ENCODE measurements around the gene ZNF562.
"Not testable (repeated sequence)": the region's sequence is repeated elsewhere in the genome, so short reads cannot be mapped to it uniquely, and the experiment has no call there.

Gene ZNF562

DNA sequence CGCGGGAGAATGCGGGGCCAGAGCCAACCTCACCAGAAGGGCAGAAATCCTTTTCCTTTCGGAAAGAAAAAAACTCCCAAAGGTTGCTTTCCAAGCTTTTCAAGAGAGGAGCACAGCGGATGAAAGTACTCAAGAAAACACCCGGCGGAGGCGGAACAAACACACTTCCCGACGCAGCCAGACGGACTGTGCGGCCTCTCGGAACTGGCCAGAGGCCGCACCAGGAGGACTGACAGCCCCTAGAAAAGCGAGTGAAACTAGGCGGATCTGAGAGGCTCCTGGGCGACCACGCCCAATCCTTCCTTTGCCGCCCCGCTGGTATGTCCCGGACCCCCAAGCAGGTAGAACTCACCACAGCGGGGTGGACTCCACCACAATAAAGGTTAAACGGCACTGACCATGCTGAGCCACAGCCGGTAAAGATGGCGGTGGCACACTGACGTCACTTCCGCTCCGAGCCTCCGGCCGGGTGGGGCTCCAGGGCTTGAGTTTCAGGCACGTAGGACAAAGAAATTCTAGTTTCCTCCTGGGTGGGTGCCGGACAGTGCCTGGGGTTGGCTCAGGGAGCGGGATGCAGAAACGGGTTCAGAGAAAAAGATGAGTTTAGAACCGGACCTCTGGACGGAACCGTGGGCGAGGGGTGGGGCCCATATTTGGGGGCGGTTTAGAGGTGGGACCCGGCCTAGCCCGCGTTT, at the start of gene ZNF562:
ZNF562 (minus strand) TSS at position 438 of the 695 bp plus-strand sequence. CDS start 14,356 bp downstream, outside the sequence.
- DNase-seq: peak; percentile 54 to 92 (median 81)

- DNase-seq: no peak
These were observed 49.3 kb upstream of the ZNF562 start for GRCh38 chr19:9724157-9724556.

GRCh38 chr19:9721861-9722260, 47.0 kb upstream of the ZNF562 start:
- DNase-seq: peak in 1 of 58 donors; percentile 12

DNA sequence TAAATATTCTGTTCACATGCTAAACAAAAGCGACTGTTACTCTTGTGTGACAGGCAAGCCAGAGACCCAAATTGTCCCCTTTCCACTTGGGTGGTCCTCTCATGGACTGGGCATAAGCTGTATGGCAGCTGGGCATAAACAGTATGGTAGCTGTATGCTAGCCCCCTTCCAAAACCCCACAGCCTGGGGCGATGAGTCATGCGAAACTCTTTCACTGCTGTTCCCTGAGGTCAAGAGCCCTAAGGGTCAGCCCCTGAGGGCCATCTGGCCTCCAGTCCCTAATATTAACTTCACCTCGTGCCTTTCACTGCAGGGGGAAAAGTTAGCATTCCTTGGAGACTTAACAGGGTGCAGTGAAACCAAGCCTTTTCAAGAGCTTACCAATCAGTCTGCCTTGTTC, 45.6 kb upstream of the ZNF562 start:
- DNase-seq: no peak

- DNase-seq: no peak
These were observed 36.9 kb upstream of the ZNF562 start for GRCh38 chr19:9711815-9712214.

DNA sequence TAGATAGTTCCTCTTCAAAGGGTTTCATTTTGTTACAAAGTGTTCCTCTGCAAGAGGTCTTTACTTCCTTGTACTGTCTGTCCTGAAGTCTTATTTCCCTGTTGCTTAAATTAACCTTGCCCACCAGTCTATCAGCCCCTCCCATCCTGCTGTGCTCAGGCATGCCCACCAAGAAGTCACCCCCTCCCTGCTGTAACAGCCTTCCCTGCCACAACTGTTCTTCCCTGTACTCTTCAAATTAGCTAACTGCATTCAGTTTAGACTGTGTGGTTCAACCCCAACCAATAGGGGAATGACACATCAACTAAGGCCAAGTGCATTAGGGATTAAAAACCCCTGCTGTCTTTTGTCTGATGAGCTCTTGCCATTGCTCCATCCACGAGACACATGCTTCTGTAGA, 34.4 kb upstream of the ZNF562 start:
- peak in 17 of 58 donors; percentile 2 to 61 (median 9) for DNase-seq

DNA sequence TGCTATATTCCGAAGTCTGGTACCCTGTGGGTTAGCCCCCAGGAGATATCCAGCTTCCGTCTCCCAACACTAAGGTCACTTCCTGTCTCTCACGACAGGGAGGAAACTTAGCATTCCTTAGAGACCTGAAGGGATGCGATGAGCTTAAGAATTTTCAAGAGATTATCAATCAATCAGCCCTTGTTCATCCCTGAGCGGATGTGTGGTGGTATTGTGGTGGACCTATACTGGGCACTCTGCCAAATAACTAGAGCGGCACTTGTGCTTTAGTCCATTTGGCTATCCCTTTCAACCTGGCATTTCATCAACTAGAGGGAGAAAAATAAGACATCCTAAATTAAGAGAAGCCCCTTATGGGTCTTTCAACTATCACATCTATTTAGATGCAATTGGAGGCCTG, 30.9 kb upstream of the ZNF562 start:
- no peak for DNase-seq

- DNase-seq: no peak
These were observed 27.3 kb upstream of the ZNF562 start for GRCh38 chr19:9702186-9702585.

DNA sequence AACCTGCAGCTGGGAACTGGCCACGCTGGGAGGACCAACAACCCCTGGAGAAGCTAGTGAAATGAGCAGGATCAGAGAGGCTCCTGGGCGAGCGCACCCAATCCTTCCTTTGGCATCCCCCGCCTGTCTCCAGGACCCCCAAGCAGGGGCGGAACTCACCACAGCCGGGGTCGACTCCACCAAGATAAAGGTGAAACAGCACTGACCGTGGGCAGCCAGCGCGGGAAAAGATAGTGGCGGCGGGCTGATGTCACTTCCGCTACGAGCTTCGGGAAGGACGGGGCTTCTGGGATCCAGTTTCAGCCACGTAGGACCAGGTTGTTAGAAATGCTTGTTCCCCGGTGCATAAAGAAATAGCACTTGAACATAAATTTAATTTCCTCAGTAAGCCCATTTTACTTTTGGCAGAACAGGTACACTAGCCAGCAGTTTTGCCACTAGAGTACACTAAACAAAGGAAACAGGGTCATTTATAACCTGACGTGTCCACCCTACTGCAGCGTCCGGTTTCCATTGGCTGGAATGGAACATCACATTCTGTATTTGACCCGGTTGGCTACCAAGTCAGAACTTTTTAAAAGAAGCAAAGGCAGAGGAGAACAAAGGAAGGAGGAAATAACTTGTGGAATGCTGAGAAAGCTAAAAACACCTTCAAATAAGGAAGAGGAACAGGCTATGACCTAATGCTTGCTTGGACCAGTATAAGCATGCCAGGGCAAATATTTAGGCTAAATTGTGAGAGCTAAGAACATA, 25.5 kb upstream of the ZNF562 start:
- DNase-seq: no peak

- DNase-seq: not testable (repeated sequence)
These were observed 15.4 kb upstream of the ZNF562 start for GRCh38 chr19:9690301-9690700.

GRCh38 chr19:9679996-9680395, 5.1 kb upstream of the ZNF562 start:
- DNase-seq: not testable (repeated sequence)

GRCh38 chr19:9675358-9675901, 530 bp upstream of the ZNF562 start:
- DNase-seq: not testable (repeated sequence)

GRCh38 chr19:9673912-9674662, 813 bp downstream of the ZNF562 start:
- DNase-seq: no peak

GRCh38 chr19:9672893-9673292, 2.0 kb downstream of the ZNF562 start:
- DNase-seq: no peak

GRCh38 chr19:9671655-9672054, 3.2 kb downstream of the ZNF562 start:
- no peak for DNase-seq

DNA sequence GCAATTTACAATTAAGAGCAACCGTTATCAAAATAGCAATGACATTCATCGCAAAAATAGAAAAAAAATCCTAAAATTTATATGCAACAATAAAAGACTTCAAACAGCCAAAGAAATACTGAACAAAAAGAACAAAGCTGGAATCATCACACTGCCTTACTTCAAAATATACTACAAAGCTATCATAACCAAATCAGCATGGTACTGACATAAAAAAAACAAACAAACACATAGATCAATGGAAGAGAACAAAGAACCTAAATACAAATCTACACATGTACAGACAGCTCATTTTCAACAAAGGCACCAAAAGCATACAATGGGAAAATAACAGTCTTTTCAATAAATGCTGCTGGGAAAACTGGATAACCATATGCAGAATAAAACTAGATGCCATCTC, 6.4 kb downstream of the ZNF562 start:
- DNase-seq: no peak

DNA sequence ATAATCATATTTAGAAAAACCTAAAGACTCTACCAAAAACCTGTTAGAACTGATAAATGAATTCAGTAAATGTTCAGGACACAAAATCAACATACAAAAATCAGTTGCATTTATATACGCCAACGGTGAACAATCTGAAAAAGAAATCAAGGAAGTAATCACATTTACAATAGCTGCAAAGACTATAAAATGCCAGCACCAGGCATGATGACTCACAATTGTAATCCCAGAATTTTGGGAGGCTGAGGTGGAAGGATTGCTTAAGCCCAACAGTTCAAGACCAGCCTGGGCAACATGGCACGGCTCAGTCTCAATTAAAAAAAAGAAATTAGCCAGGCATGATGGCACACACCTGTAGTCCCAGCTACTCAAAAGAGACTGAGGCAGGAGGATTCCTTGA, 7.0 kb downstream of the ZNF562 start:
- DNase-seq: no peak

DNA sequence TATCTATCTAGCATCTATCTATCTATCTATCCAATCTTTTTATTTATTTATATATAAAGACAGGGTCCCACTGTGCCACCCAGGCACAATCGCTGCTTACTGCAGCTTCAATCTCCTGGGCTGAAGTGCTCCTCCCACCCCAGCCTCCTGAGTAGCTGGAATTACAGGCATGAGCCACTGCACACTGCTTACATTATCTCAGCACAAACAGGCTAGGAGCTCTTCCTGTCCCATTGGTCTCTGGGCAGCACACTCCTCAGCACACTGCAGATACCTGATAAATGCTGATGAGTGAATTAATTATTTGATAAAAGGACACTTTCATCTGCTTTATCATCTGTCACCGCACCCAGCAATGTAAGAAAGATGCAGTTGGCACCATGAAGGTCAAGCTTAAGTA, 16.1 kb downstream of the ZNF562 start:
- DNase-seq: no peak

DNA sequence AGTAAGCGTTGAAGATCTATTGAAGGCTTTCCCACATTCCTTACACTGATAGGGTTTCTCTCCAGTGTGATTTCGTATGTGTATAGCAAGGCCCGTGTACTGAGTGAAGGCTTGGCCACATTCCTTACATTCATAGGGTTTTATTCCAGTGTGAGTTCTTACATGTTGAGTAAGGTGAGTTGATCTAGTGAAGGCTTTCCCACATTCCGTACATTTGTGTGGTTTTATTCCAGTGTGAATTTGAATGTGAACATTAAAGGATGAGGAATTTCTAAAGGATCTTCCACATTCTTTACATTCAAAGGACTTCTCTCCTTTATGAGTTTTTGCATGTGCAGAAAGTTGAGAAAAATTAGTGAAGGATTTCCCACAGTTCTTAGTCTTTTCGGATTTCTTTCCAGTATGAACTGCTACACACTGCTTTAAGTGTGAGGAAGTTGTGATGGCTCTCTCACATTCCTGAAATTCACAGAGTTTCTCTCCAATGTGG, 21.8 kb downstream of the ZNF562 start:
- DNase-seq: not testable (repeated sequence)

DNA sequence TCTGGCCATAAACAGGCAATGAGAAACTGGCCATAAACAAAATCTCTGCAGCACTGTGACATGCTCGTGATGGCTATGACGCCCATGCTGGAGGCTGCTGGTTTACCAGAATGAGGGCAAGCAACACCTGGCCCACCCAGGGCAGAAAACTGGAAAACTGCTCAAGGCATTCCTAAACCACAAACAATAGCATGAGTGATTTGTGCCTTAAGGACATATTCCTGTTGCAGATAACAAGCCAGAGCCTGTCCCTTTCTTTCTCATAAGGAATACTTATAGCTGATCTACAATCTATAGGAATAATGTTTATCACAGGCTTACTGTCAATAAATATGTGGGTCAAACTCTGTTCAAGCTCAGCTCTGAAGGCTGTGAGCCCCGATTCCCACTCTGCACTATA, 23.4 kb downstream of the ZNF562 start:
- DNase-seq: not testable (repeated sequence)

DNA sequence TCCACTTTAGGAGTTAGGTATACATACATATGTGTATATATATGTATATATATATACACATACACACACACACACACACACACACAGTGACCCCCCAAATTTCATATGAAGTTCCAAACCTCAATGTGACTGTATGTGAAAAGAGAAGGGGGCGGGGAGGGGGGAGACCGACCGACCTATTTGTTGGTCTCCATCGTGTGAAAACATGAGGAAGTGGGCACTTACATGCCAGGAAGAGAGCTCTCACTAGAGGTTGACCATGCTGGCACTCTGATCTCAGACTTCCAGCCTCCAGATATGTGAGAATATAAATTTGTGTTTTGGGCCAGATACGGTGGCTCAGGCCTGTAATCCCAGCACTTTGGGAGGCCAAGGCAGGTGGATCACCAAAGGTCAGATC, 24.6 kb downstream of the ZNF562 start:
- DNase-seq: no peak

GRCh38 chr19:9645472-9645871, 29.4 kb downstream of the ZNF562 start:
- DNase-seq: no peak

Measured in anterior cingulate cortex (tissue), 58 donors.